ENCODE measurements around the gene MYLIP.

- TF ChIP-seq CTCF (conservative IDR thresholded peaks at IDR 0.05; ENCODE audit: low read depth in 2 of 2) = no peak
- TF ChIP-seq EZH2phosphoT487 (IDR thresholded peaks at IDR 0.05; ENCODE audit: unreplicated experiment) = no peak
- no peak for TF ChIP-seq POLR2AphosphoS5 (IDR thresholded peaks at IDR 0.05; ENCODE audit: low read depth)
- no peak for TF ChIP-seq ZNF114 (CRISPR knock-in tag; IDR thresholded peaks at IDR 0.05)
- TF ChIP-seq CREB1 (CRISPR knock-in tag; IDR thresholded peaks at IDR 0.05; ENCODE audit: low read depth) = no peak
- no peak for TF ChIP-seq EZH2 (IDR thresholded peaks at IDR 0.05; ENCODE audit: low read depth, unreplicated experiment)
- no peak for TF ChIP-seq NANOG (IDR thresholded peaks at IDR 0.05; ENCODE audit: borderline replicate concordance)
- TF ChIP-seq ZNF331 (CRISPR knock-in tag; IDR thresholded peaks at IDR 0.05; ENCODE audit: low read depth) = no peak
- TF ChIP-seq REST (IDR thresholded peaks at IDR 0.05; ENCODE audit: unreplicated experiment) = no peak
- TF ChIP-seq ETS1 (IDR thresholded peaks at IDR 0.05) = no peak
- no peak for TF ChIP-seq JUNB (IDR thresholded peaks at IDR 0.05; ENCODE audit: unreplicated experiment)
- no peak for TF ChIP-seq STAT1 (IDR thresholded peaks at IDR 0.05; ENCODE audit: unreplicated experiment)
These were observed 33.1 kb downstream of the MYLIP start for GRCh38 chr6:16162003-16162402.
